ENCODE data around the gene MAST3.

GRCh38 chr19:18156841-18157464 lies 59.4 kb downstream of the MAST3 start:
- TF ChIP-seq ZNF274 (IDR thresholded peaks at IDR 0.05; ENCODE audit: low read depth, low read length) (no peak), YY1 (IDR thresholded peaks at IDR 0.05; ENCODE audit: insufficient read depth, insufficient read length) (no peak), SUZ12 (IDR thresholded peaks at IDR 0.05; ENCODE audit: extremely low read depth, insufficient read depth, insufficient read length) (no peak)
